ENCODE data around the gene TARBP1. TPM values are rescaled to one million over a fixed set of nuclear protein-coding genes. Genes with fewer than 3 reads are reported as not detected.

The TARBP1 gene
- total and polyA plus RNA-seq, 2 of the 13 experiments (the other 11 are each of a cell fraction or from before 2014, with no cell fraction given): 37.7 to 67.0 TPM

GRCh38 chr1:234528074-234528865 is 49.3 kb upstream of the TARBP1 start:
- ATAC-seq (no peak; the same call in 2 of the 3 replicates), FAIRE-seq (no peak)
- CTCF ChIA-PET (ENCODE audit: low intra/inter-chr PET ratio, low total read pairs): no interaction called here

DNA sequence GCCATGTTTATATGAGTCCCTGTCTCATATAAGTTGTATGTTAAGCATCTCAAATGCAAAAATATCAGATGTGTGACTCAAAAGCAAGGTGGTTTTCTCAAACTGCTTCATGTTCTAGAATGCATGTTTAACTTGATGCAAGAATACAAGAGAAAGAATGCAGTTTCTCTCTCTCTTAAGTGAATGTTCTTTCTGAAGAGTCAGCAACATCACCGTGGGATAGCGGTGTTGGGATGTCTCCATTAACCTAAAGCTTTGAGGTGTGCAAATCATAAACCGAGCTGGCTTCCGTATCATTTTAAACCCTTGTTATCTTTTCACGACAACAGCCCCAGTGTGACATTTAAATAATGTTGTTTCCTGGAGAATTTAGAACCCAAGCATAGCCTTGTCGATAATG is 48.4 kb upstream of the TARBP1 start:
- Histone ChIP-seq H3K79me2 (ENCODE audit: insufficient read depth, low read length) (no peaks in the 10 kb centered on the region), H3K9me3 (ENCODE audit: low read length) (no peaks in the 10 kb centered on the region), H3K4me1 (ENCODE audit: insufficient read depth, low read length) (peaks cover 49% of the 10 kb centered on the region), H3K36me3 (replicated peaks in 1 of 2; ENCODE audit: control insufficient read depth in 1 of 2, insufficient read depth in 2 of 2, low read length in 2 of 2) (no peaks in the 10 kb centered on the region), H3K4me2 (ENCODE audit: low read depth, low read length) (no peak overlapping the region), H2AFZ (ENCODE audit: low read length) (no peak overlapping the region), H3K9ac (ENCODE audit: insufficient read depth, low read depth, low read length) (no peak overlapping the region), H4K20me1 (ENCODE audit: insufficient read depth, low read length) (no peaks in the 10 kb centered on the region), H3K4me3 (replicated peaks in 1 of 3; ENCODE audit: insufficient read depth in 1 of 3, low read depth in 2 of 3, low read length in 3 of 3) (no peak overlapping the region), H3K27ac (ENCODE audit: extremely low read length, insufficient read depth, low read length) (no peak overlapping the region), H3K27me3 (ENCODE audit: control insufficient read depth in 1 of 2, insufficient read depth in 2 of 2, low read length in 2 of 2) (no peaks in the 10 kb centered on the region; a peak in 1 of 5 replicates)
- no peak for ATAC-seq
- CTCF ChIA-PET (ENCODE audit: low intra/inter-chr PET ratio, low total read pairs): no interaction called here
- no TSS peak for BruUV-seq (replicated peaks)
- intact Hi-C loops (cut with micrococcal nuclease; ENCODE audit: unreplicated experiment) (no loop called here), in situ Hi-C loops (cut with HindIII; ENCODE audit: extremely low pct_ligation_motif_present, low pct_unique_long_range_greater_than_20kb) (no loop called here)
- FAIRE-seq: no peak
- 85% methylated on average over 6 of the region's 6 CpGs for WGBS (ENCODE audit: low lambda C conversion rate)
- no peak for TF ChIP-seq KDM4B (CRISPR knock-in tag; IDR thresholded peaks at IDR 0.05)
- no peak for TF ChIP-seq MAF1 (CRISPR knock-in tag; IDR thresholded peaks at IDR 0.05; ENCODE audit: borderline replicate concordance)
- TF ChIP-seq, protein P1, sequence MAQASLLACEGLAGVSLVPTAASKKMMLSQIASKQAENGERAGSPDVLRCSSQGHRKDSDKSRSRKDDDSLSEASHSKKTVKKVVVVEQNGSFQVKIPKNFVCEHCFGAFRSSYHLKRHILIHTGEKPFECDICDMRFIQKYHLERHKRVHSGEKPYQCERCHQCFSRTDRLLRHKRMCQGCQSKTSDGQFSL (CRISPR knock-in tag; IDR thresholded peaks at IDR 0.05): no peak
- TF ChIP-seq PRMT3 (CRISPR knock-in tag; IDR thresholded peaks at IDR 0.05; ENCODE audit: borderline replicate concordance, low read depth): no peak
- no peak for TF ChIP-seq KMT2B (CRISPR knock-in tag; IDR thresholded peaks at IDR 0.05)
- TF ChIP-seq MAX (IDR thresholded peaks at IDR 0.05): no peak
- POLR2A ChIA-PET: no interaction called here
- DNase-seq (ENCODE audit: low spot score): no peak

More at GRCh38 chr1:234528074-234528865, 49.3 kb upstream of the TARBP1 start:
- Histone ChIP-seq H3K4me3 (replicated peaks in 1 of 3; ENCODE audit: insufficient read depth in 1 of 3, low read depth in 2 of 3, low read length in 3 of 3) (no peak overlapping the region), H3K9ac (ENCODE audit: insufficient read depth, low read depth, low read length) (no peak overlapping the region), H3K4me2 (ENCODE audit: low read depth, low read length) (no peak overlapping the region), H3K4me1 (ENCODE audit: insufficient read depth, low read length) (peaks cover 44% of the 10 kb centered on the region), H3K27ac (ENCODE audit: extremely low read length, insufficient read depth, low read length) (no peak overlapping the region), H2AFZ (ENCODE audit: low read length) (no peak overlapping the region), H3K27me3 (ENCODE audit: control insufficient read depth in 1 of 2, insufficient read depth in 2 of 2, low read length in 2 of 2) (no peaks in the 10 kb centered on the region; a peak in 1 of 5 replicates), H3K9me3 (ENCODE audit: low read length) (no peaks in the 10 kb centered on the region), H3K79me2 (ENCODE audit: insufficient read depth, low read length) (no peaks in the 10 kb centered on the region), H4K20me1 (ENCODE audit: insufficient read depth, low read length) (no peaks in the 10 kb centered on the region), H3K36me3 (replicated peaks in 1 of 2; ENCODE audit: control insufficient read depth in 1 of 2, insufficient read depth in 2 of 2, low read length in 2 of 2) (no peaks in the 10 kb centered on the region)
- whole genome bisulfite sequencing (ENCODE audit: low lambda C conversion rate): 46% methylated on average over 14 of the region's 14 CpGs
- intact Hi-C loops (cut with micrococcal nuclease; ENCODE audit: unreplicated experiment) (no loop called here), in situ Hi-C loops (cut with HindIII; ENCODE audit: extremely low pct_ligation_motif_present, low pct_unique_long_range_greater_than_20kb) (no loop called here)
- POLR2A ChIA-PET: interaction anchor here (0.8 kb wide), 1 partner anchor 76 kb away, joined by 3 read pairs; no protein-coding TSS in a partner anchor
- TF ChIP-seq, protein P2, sequence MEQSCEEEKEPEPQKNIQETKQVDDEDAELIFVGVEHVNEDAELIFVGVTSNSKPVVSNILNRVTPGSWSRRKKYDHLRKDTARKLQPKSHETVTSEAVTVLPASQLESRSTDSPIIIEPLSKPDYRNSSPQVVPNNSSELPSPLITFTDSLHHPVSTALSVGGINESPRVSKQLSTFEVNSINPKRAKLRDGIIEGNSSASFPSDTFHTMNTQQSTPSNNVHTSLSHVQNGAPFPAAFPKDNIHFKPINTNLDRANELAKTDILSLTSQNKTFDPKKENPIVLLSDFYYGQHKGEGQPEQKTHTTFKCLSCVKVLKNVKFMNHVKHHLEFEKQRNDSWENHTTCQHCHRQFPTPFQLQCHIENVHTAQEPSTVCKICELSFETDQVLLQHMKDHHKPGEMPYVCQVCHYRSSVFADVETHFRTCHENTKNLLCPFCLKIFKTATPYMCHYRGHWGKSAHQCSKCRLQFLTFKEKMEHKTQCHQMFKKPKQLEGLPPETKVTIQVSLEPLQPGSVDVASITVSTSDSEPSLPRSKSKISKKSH (CRISPR knock-in tag; IDR thresholded peaks at IDR 0.05; ENCODE audit: borderline replicate concordance): no peak
- no peak for TF ChIP-seq ZFP1 (CRISPR knock-in tag; IDR thresholded peaks at IDR 0.05)
- TF ChIP-seq RFXAP (CRISPR knock-in tag; IDR thresholded peaks at IDR 0.05; ENCODE audit: borderline replicate concordance): no peak
- TF ChIP-seq ZNF790 (CRISPR knock-in tag; IDR thresholded peaks at IDR 0.05; ENCODE audit: borderline replicate concordance): no peak
- no peak for TF ChIP-seq ELF1 (CRISPR knock-in tag; IDR thresholded peaks at IDR 0.05)
- TF ChIP-seq ATAD3A (CRISPR knock-in tag; IDR thresholded peaks at IDR 0.05): no peak
- TF ChIP-seq SOX5 (CRISPR knock-in tag; IDR thresholded peaks at IDR 0.05; ENCODE audit: borderline replicate concordance): no peak
- no peak for TF ChIP-seq ZBTB20 (CRISPR knock-in tag; IDR thresholded peaks at IDR 0.05; ENCODE audit: borderline replicate concordance, low read depth)
- BruUV-seq (replicated peaks): no TSS peak
- DNase-seq (ENCODE audit: low spot score): no peak
